Measurements from ENCODE around the gene ROBO4. TPM values are rescaled to one million over a fixed set of nuclear protein-coding genes. Genes with fewer than 3 reads are reported as not detected.
A peak's percentile ranks its signal among the peaks of the same experiment; 100 is the strongest.

Gene ROBO4
- total and polyA plus RNA-seq, 2 of the 13 experiments (the other 11 are each of a cell fraction or from before 2014, with no cell fraction given), result 0.07 to 1.1 TPM

DNA sequence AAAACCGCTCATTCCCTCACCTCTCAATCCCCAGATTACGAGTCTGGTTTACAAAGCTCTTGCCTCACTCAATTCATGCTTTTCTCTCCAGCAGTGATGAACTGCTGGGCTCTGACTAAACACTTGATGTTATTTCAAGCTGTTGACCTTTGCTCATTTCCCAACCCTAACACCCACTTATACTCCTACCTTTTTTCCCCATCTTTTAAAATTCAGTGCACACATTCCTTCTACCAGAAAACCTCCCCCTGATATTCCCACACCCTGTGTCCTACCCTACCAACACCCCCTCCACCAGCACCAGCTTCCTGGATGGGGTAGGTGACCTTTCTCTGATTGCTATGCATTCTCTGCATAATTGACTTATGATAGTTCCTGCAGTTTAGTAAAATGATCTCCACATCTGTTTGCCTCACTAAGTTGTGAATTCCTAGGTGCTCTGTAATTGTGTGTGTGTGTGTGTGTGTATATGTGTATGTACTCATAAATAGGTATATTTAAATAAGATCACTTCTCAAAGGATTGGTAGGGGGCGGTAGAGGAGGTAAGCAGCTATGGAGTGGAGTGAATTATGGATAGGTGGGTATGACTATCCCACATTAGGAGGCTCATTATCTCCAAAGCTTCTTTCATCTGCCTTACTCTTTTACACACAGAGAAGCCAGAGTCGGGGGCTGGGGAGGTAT, 37.3 kb upstream of the ROBO4 start (continued):
- TF ChIP-seq, protein P1, sequence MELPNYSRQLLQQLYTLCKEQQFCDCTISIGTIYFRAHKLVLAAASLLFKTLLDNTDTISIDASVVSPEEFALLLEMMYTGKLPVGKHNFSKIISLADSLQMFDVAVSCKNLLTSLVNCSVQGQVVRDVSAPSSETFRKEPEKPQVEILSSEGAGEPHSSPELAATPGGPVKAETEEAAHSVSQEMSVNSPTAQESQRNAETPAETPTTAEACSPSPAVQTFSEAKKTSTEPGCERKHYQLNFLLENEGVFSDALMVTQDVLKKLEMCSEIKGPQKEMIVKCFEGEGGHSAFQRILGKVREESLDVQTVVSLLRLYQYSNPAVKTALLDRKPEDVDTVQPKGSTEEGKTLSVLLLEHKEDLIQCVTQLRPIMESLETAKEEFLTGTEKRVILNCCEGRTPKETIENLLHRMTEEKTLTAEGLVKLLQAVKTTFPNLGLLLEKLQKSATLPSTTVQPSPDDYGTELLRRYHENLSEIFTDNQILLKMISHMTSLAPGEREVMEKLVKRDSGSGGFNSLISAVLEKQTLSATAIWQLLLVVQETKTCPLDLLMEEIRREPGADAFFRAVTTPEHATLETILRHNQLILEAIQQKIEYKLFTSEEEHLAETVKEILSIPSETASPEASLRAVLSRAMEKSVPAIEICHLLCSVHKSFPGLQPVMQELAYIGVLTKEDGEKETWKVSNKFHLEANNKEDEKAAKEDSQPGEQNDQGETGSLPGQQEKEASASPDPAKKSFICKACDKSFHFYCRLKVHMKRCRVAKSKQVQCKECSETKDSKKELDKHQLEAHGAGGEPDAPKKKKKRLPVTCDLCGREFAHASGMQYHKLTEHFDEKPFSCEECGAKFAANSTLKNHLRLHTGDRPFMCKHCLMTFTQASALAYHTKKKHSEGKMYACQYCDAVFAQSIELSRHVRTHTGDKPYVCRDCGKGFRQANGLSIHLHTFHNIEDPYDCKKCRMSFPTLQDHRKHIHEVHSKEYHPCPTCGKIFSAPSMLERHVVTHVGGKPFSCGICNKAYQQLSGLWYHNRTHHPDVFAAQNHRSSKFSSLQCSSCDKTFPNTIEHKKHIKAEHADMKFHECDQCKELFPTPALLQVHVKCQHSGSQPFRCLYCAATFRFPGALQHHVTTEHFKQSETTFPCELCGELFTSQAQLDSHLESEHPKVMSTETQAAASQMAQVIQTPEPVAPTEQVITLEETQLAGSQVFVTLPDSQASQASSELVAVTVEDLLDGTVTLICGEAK (IDR thresholded peaks at IDR 0.05), result no peak
- TF ChIP-seq, protein P1 (CRISPR knock-in tag; IDR thresholded peaks at IDR 0.05), result no peak
- TF ChIP-seq ZNF720 (CRISPR knock-in tag; IDR thresholded peaks at IDR 0.05), result no peak
- no peak for TF ChIP-seq ARHGAP35 (CRISPR knock-in tag; IDR thresholded peaks at IDR 0.05; ENCODE audit: borderline replicate concordance)
- no peak for TF ChIP-seq RELA (CRISPR knock-in tag; IDR thresholded peaks at IDR 0.05)
- no peak for TF ChIP-seq HOXA9 (CRISPR knock-in tag; IDR thresholded peaks at IDR 0.05; ENCODE audit: borderline replicate concordance)
- no peak for TF ChIP-seq ZBTB2 (CRISPR knock-in tag; IDR thresholded peaks at IDR 0.05; ENCODE audit: low read depth)
- TF ChIP-seq MXI1 (IDR thresholded peaks at IDR 0.05; ENCODE audit: borderline replicate concordance, low read depth, low read length), result no peak
- no peak for TF ChIP-seq ZNF740 (CRISPR knock-in tag; IDR thresholded peaks at IDR 0.05)
- TF ChIP-seq KLF16 (CRISPR knock-in tag; IDR thresholded peaks at IDR 0.05), result 0 out of 4 replicates have a peak, but pooled peaks of 1 of the 2 experiments have one; percentile 41
- TF ChIP-seq, protein P2, sequence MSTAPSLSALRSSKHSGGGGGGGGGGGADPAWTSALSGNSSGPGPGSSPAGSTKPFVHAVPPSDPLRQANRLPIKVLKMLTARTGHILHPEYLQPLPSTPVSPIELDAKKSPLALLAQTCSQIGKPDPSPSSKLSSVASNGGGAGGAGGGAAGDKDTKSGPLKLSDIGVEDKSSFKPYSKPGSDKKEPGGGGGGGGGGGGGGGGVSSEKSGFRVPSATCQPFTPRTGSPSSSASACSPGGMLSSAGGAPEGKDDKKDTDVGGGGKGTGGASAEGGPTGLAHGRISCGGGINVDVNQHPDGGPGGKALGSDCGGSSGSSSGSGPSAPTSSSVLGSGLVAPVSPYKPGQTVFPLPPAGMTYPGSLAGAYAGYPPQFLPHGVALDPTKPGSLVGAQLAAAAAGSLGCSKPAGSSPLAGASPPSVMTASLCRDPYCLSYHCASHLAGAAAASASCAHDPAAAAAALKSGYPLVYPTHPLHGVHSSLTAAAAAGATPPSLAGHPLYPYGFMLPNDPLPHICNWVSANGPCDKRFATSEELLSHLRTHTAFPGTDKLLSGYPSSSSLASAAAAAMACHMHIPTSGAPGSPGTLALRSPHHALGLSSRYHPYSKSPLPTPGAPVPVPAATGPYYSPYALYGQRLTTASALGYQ (CRISPR knock-in tag; IDR thresholded peaks at IDR 0.05), result no peak
- TF ChIP-seq KLF12 (CRISPR knock-in tag; IDR thresholded peaks at IDR 0.05; ENCODE audit: borderline replicate concordance), result no peak
- TF ChIP-seq ELF1 (CRISPR knock-in tag; IDR thresholded peaks at IDR 0.05), result no peak
- no peak for TF ChIP-seq HNRNPH1 (optimal IDR thresholded peaks at IDR 0.05; ENCODE audit: low read depth, low read length)
- no peak for TF ChIP-seq ZNF264 (CRISPR knock-in tag; IDR thresholded peaks at IDR 0.05)
- TF ChIP-seq NCOA2 (CRISPR knock-in tag; IDR thresholded peaks at IDR 0.05), result peak; percentile 40; the same call in 1 of the 2 replicates

All from HepG2 (cell line).